ENCODE results near the gene SMAD1.

The SMAD1 gene

DNA sequence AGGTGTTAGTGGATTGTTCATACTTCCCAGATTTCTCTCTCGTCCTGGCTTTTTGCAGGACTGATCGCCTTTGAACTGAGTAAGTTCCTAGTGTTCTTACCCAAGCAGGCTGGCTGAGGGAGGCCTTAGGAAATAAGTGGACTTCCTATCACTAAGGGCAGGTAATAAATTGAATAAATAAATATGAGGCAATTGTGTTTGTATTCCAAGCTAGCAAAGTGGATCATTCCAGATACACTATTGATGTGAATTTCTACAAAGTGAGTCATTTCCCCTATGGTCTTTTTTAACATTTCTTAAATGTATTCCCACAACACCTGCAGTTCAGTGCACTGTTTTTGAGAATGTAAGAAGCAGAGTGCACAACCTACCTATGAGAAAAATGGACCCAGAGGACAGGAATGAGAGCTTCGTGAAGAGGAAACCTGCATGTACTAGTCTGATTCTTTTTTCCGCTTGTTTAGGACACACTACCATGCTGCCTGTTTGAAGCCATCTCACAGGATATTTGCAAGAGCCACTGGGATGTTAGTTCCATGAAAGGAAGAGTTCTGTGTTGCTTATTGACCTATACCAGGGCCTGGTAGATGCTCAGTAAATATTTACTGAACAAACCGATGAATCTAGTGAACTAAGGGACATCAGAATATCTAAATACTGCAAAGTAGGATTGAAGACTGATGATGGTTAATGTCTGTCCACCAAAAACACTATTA lies 29.0 kb upstream of the SMAD1 start:
- H3K27me3 ChIP-seq (ENCODE audit: control insufficient read depth, insufficient read depth, low read length), result no peaks in the 10 kb centered on the region
- H3K9me3 ChIP-seq (ENCODE audit: control insufficient read depth, insufficient read depth, low read length), result peaks cover 13% of the 10 kb centered on the region
- H3K4me3 ChIP-seq (ENCODE audit: low read depth, low read length), result no peak overlapping the region
- H3K27ac ChIP-seq (ENCODE audit: low read depth, low read length), result no peak overlapping the region
- H3K9ac ChIP-seq (ENCODE audit: low read depth, low read length), result no peak overlapping the region
- no peaks in the 10 kb centered on the region for H3K4me1 ChIP-seq (ENCODE audit: control insufficient read depth, insufficient read depth, low read length)
- no peaks in the 10 kb centered on the region for H3K36me3 ChIP-seq (ENCODE audit: control insufficient read depth, insufficient read depth, low read length)

- H3K9me3 ChIP-seq (ENCODE audit: control insufficient read depth, insufficient read depth, low read length), result peaks cover 16% of the 10 kb centered on the region
- H3K4me3 ChIP-seq (ENCODE audit: low read depth, low read length), result no peak overlapping the region
- H3K27me3 ChIP-seq (ENCODE audit: control insufficient read depth, insufficient read depth, low read length), result no peaks in the 10 kb centered on the region
- no peak overlapping the region for H3K9ac ChIP-seq (ENCODE audit: low read depth, low read length)
- no peak overlapping the region for H3K27ac ChIP-seq (ENCODE audit: low read depth, low read length)
- no peaks in the 10 kb centered on the region for H3K36me3 ChIP-seq (ENCODE audit: control insufficient read depth, insufficient read depth, low read length)
- H3K4me1 ChIP-seq (ENCODE audit: control insufficient read depth, insufficient read depth, low read length), result no peaks in the 10 kb centered on the region
Measured at GRCh38 chr4:145453163-145453520, 28.5 kb upstream of the SMAD1 start.

- Histone ChIP-seq H3K36me3 (ENCODE audit: control insufficient read depth, insufficient read depth, low read length) (no peaks in the 10 kb centered on the region), H3K9me3 (ENCODE audit: control insufficient read depth, insufficient read depth, low read length) (peaks cover 16% of the 10 kb centered on the region), H3K27ac (ENCODE audit: low read depth, low read length) (no peak overlapping the region), H3K4me1 (ENCODE audit: control insufficient read depth, insufficient read depth, low read length) (no peaks in the 10 kb centered on the region), H3K27me3 (ENCODE audit: control insufficient read depth, insufficient read depth, low read length) (no peaks in the 10 kb centered on the region), H3K4me3 (ENCODE audit: low read depth, low read length) (no peak overlapping the region), H3K9ac (ENCODE audit: low read depth, low read length) (no peak overlapping the region)
Measured at GRCh38 chr4:145473203-145473602, 8.4 kb upstream of the SMAD1 start.

DNA sequence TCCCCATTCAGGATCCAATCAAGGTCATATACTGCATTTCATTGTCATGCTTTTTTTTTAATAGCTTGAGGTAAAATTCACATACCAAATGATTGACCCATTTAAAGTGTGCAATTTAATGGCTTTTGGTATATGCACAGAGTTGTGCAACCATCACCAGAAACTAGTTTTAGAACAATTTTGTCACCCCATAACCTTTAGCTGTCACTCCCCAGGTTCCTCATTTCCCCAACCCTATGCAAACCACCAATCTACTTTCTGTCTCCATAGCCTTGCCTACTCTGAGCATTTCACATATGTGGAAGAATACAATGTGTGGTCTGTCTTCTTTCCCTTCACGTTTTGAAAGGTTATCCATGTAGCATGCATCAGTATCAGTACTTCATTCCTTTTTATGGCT lies 1.4 kb upstream of the SMAD1 start:
- Histone ChIP-seq H3K4me1 (ENCODE audit: control insufficient read depth, insufficient read depth, low read length) (peaks cover 17% of the 10 kb centered on the region), H3K9me3 (ENCODE audit: control insufficient read depth, insufficient read depth, low read length) (no peaks in the 10 kb centered on the region), H3K9ac (ENCODE audit: low read depth, low read length) (no peak overlapping the region), H3K36me3 (ENCODE audit: control insufficient read depth, insufficient read depth, low read length) (no peaks in the 10 kb centered on the region), H3K4me3 (ENCODE audit: low read depth, low read length) (no peak overlapping the region), H3K27me3 (ENCODE audit: control insufficient read depth, insufficient read depth, low read length) (peaks cover 5% of the 10 kb centered on the region; the same call in 1 of the 2 replicates), H3K27ac (ENCODE audit: low read depth, low read length) (no peak overlapping the region)

- peak overlapping the region; percentile 91 for H3K4me3 ChIP-seq (ENCODE audit: low read depth, low read length)
- peak overlapping the region; percentile 86 for H3K27ac ChIP-seq (ENCODE audit: low read depth, low read length)
- H3K9ac ChIP-seq (ENCODE audit: low read depth, low read length), result peak overlapping the region; percentile 86
- H3K9me3 ChIP-seq (ENCODE audit: control insufficient read depth, insufficient read depth, low read length), result no peaks in the 10 kb centered on the region
- H3K4me1 ChIP-seq (ENCODE audit: control insufficient read depth, insufficient read depth, low read length), result peaks cover 17% of the 10 kb centered on the region
- H3K36me3 ChIP-seq (ENCODE audit: control insufficient read depth, insufficient read depth, low read length), result no peaks in the 10 kb centered on the region
- H3K27me3 ChIP-seq (ENCODE audit: control insufficient read depth, insufficient read depth, low read length), result peaks cover 5% of the 10 kb centered on the region; the same call in 1 of the 2 replicates
Measured at GRCh38 chr4:145481942-145482208, 222 bp downstream of the SMAD1 start.

DNA sequence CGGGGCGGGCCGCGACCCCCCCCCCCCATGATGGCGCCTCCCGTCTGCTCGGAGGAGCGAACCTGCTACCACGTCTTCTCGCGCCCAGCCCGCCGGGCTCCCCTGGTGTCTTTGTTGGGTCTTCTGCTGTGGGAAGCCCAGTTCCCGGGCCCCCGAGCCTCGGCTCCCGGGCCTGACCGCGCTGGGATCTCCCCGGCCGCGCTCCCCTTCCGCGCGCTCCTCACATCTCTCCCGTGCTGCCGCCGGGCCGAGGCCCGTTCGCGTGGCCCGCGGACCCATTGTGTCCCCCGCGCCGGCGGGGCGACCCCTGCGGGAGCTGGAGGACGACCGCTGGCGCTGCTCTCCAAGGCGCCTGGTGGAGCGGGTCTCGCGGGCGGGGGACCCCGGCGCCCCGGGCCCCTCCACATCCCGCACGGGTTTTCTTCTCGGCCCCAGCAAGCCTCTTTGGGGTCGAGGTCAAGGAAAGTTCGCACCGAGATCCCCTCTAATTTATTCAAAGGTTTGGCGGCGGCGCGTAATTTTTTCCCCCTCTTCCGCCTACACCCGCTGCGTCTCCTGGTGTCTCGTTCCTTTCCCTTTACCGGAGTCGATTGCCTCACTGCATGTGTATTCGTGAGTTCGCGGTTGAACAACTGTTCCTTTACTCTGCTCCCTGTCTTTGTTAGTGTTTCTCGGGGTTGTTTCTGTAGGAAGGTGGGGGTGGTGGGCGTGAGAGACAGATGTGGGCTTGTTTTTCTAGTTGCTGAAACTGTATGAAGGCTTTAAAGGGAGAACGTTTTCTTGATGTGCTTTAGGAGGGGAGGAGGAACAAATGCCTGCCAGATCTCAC lies 770 bp downstream of the SMAD1 start:
- Histone ChIP-seq H3K4me1 (ENCODE audit: control insufficient read depth, insufficient read depth, low read length) (peaks cover 21% of the 10 kb centered on the region), H3K9ac (ENCODE audit: low read depth, low read length) (peak overlapping the region; percentile 86), H3K9me3 (ENCODE audit: control insufficient read depth, insufficient read depth, low read length) (no peaks in the 10 kb centered on the region), H3K4me3 (ENCODE audit: low read depth, low read length) (peak overlapping the region; percentile 91), H3K27ac (ENCODE audit: low read depth, low read length) (peak overlapping the region; percentile 86), H3K36me3 (ENCODE audit: control insufficient read depth, insufficient read depth, low read length) (no peaks in the 10 kb centered on the region), H3K27me3 (ENCODE audit: control insufficient read depth, insufficient read depth, low read length) (peaks cover 5% of the 10 kb centered on the region; the same call in 1 of the 2 replicates)

GRCh38 chr4:145483514-145483913 lies 1.9 kb downstream of the SMAD1 start:
- H3K4me3 ChIP-seq (ENCODE audit: low read depth, low read length), result peak overlapping the region; percentile 91
- no peaks in the 10 kb centered on the region for H3K36me3 ChIP-seq (ENCODE audit: control insufficient read depth, insufficient read depth, low read length)
- H3K9ac ChIP-seq (ENCODE audit: low read depth, low read length), result peak overlapping the region; percentile 86; the same call in 1 of the 2 replicates
- no peaks in the 10 kb centered on the region for H3K9me3 ChIP-seq (ENCODE audit: control insufficient read depth, insufficient read depth, low read length)
- H3K27me3 ChIP-seq (ENCODE audit: control insufficient read depth, insufficient read depth, low read length), result peaks cover 5% of the 10 kb centered on the region; the same call in 1 of the 2 replicates
- H3K27ac ChIP-seq (ENCODE audit: low read depth, low read length), result no peak overlapping the region
- peaks cover 31% of the 10 kb centered on the region for H3K4me1 ChIP-seq (ENCODE audit: control insufficient read depth, insufficient read depth, low read length)

- H3K9ac ChIP-seq (ENCODE audit: low read depth, low read length), result no peak overlapping the region
- H3K9me3 ChIP-seq (ENCODE audit: control insufficient read depth, insufficient read depth, low read length), result no peaks in the 10 kb centered on the region
- H3K27me3 ChIP-seq (ENCODE audit: control insufficient read depth, insufficient read depth, low read length), result peaks cover 5% of the 10 kb centered on the region; the same call in 1 of the 2 replicates
- peaks cover 31% of the 10 kb centered on the region for H3K4me1 ChIP-seq (ENCODE audit: control insufficient read depth, insufficient read depth, low read length)
- H3K4me3 ChIP-seq (ENCODE audit: low read depth, low read length), result 0 out of 2 replicates have a peak overlapping the region, but pooled peaks have one; percentile 6
- no peaks in the 10 kb centered on the region for H3K36me3 ChIP-seq (ENCODE audit: control insufficient read depth, insufficient read depth, low read length)
- H3K27ac ChIP-seq (ENCODE audit: low read depth, low read length), result no peak overlapping the region
Measured at GRCh38 chr4:145484225-145484846, 2.7 kb downstream of the SMAD1 start.

GRCh38 chr4:145485120-145485519 lies 3.5 kb downstream of the SMAD1 start:
- Histone ChIP-seq H3K9me3 (ENCODE audit: control insufficient read depth, insufficient read depth, low read length) (no peaks in the 10 kb centered on the region), H3K27me3 (ENCODE audit: control insufficient read depth, insufficient read depth, low read length) (peaks cover 5% of the 10 kb centered on the region; the same call in 1 of the 2 replicates), H3K36me3 (ENCODE audit: control insufficient read depth, insufficient read depth, low read length) (no peaks in the 10 kb centered on the region), H3K4me3 (ENCODE audit: low read depth, low read length) (no peak overlapping the region), H3K9ac (ENCODE audit: low read depth, low read length) (no peak overlapping the region), H3K4me1 (ENCODE audit: control insufficient read depth, insufficient read depth, low read length) (peaks cover 31% of the 10 kb centered on the region), H3K27ac (ENCODE audit: low read depth, low read length) (no peak overlapping the region)

DNA sequence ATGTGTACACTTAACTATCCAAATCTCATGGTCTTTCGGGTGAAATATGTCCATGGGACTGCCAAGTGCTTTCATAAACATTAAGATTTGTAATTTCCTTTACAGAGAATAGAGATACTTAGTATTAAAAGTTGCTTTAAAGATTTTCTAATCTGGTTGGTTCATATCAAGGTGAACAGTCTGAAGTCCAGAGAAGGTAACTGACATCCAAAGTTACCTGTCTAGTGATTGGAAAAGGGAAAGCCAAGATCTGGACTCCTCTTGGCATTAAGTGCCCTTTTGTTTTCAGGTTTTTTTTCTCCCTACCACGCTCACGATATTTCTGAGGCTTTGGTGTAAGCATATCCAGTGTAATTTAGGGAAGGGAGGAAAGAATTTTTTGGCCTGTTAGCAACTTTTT lies 5.0 kb downstream of the SMAD1 start:
- Histone ChIP-seq H3K4me1 (ENCODE audit: control insufficient read depth, insufficient read depth, low read length) (peaks cover 31% of the 10 kb centered on the region), H3K36me3 (ENCODE audit: control insufficient read depth, insufficient read depth, low read length) (no peaks in the 10 kb centered on the region), H3K27ac (ENCODE audit: low read depth, low read length) (no peak overlapping the region), H3K9ac (ENCODE audit: low read depth, low read length) (no peak overlapping the region), H3K9me3 (ENCODE audit: control insufficient read depth, insufficient read depth, low read length) (no peaks in the 10 kb centered on the region), H3K27me3 (ENCODE audit: control insufficient read depth, insufficient read depth, low read length) (no peaks in the 10 kb centered on the region), H3K4me3 (ENCODE audit: low read depth, low read length) (no peak overlapping the region)

GRCh38 chr4:145487631-145488030 lies 6.0 kb downstream of the SMAD1 start:
- no peaks in the 10 kb centered on the region for H3K36me3 ChIP-seq (ENCODE audit: control insufficient read depth, insufficient read depth, low read length)
- H3K4me3 ChIP-seq (ENCODE audit: low read depth, low read length), result no peak overlapping the region
- H3K27me3 ChIP-seq (ENCODE audit: control insufficient read depth, insufficient read depth, low read length), result no peaks in the 10 kb centered on the region
- H3K4me1 ChIP-seq (ENCODE audit: control insufficient read depth, insufficient read depth, low read length), result peaks cover 37% of the 10 kb centered on the region
- no peaks in the 10 kb centered on the region for H3K9me3 ChIP-seq (ENCODE audit: control insufficient read depth, insufficient read depth, low read length)
- H3K9ac ChIP-seq (ENCODE audit: low read depth, low read length), result no peak overlapping the region
- H3K27ac ChIP-seq (ENCODE audit: low read depth, low read length), result no peak overlapping the region

All from HUES48 (cell line).